ENCODE measurements around the gene CLEC2D. TPM values are rescaled to one million over a fixed set of nuclear protein-coding genes. Genes with fewer than 3 reads are reported as not detected.
A peak's percentile ranks its signal among the peaks of the same experiment; 100 is the strongest.

Gene CLEC2D
- total and polyA plus RNA-seq, 2 donors (not counting 1 experiment from before 2014, with no cell fraction given), result 158 to 426 TPM

DNA sequence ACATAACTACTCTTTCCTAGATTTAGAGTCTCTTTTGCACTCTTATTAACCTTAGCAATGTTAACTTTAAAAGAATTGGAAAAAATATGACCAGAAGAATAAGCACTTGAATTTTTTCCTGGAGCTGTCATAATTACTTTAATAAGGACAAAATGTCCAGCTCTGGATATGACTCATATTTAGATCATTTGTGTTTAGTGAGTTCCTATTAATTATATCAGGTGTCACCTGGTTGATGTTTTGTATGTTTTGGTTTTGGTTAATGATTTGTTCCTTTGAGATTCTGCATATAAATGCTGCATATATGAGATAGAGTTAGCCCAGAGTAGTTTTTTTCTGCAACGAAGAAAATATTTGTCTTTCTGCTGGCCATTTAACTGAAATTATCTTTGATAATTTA is 58.3 kb downstream of the CLEC2D start:
- Mint-ChIP-seq H3K4me1 (peaks cover 74% of the 10 kb centered on the region), H3K27me3 (no peaks in the 10 kb centered on the region), H3K27ac (peak overlapping the region; percentile 92), H3K9me3 (ENCODE audit: insufficient read depth) (no peaks in the 10 kb centered on the region), H3K4me3 (peak overlapping the region; percentile 81)
- intact Hi-C loops (cut with micrococcal nuclease), result no loop called here
- no peaks in the 10 kb centered on the region for H3K27me3 ChIP-seq (replicated peaks in 1 of 4; ENCODE audit: control extremely low read depth in 1 of 4, control insufficient read depth in 3 of 4, insufficient read depth in 4 of 4, low read length in 3 of 4)
- no peaks in the 10 kb centered on the region for H3K9me3 ChIP-seq (ENCODE audit: control extremely low read depth in 1 of 3, control insufficient read depth in 2 of 3, insufficient read depth in 1 of 3, low read length in 2 of 3)
- no peak for DNase-seq
- TF ChIP-seq CTCF (IDR thresholded peaks at IDR 0.05) (no peak), EZH2 (IDR thresholded peaks at IDR 0.05; ENCODE audit: borderline replicate concordance, insufficient read depth, low read depth, low read length, poor library complexity, severe bottlenecking) (no peak)
- H3K79me2 ChIP-seq (ENCODE audit: control insufficient read depth, insufficient read depth, low read length), result peaks cover 84% of the 10 kb centered on the region
- peak overlapping the region; percentile 75 for H3K4me2 ChIP-seq (replicated peaks; ENCODE audit: low read depth, low read length, poor library complexity, severe bottlenecking)
- H3K9ac ChIP-seq (ENCODE audit: low read length), result peak overlapping the region; percentile 29
- no peaks in the 10 kb centered on the region for H4K20me1 ChIP-seq (ENCODE audit: control insufficient read depth, insufficient read depth, low read length, poor library complexity, severe bottlenecking)
- peaks cover 36 to 66% of the 10 kb centered on the region in 2 donors for H3K4me1 ChIP-seq (ENCODE audit: control insufficient read depth in 2 of 2, insufficient read depth in 2 of 2, low read length in 2 of 2)
- ChIA-PET CTCF (interaction anchor here (1.1 kb wide), 1 partner anchor 15 kb away, joined by 3 read pairs; no protein-coding TSS in a partner anchor), POLR2A (interaction anchor here (0.7 kb wide), 1 partner anchor 80 kb away, joined by 3 read pairs; no protein-coding TSS in a partner anchor)
- WGBS (ENCODE audit: insufficient coverage), result no CpG with 5 or more reads among the region's 1 CpG
- peak overlapping the region in 1 of 5 experiments; percentile 74 for H3K4me3 ChIP-seq (ENCODE audit: control extremely low read depth in 1 of 5, extremely low read depth in 1 of 5, insufficient read depth in 1 of 5, low read depth in 2 of 5, low read length in 4 of 5)
- H3K27ac ChIP-seq (ENCODE audit: low read length in 2 of 2), result peak overlapping the region; percentile 32 to 94
- no peaks in the 10 kb centered on the region for H3K36me3 ChIP-seq (replicated peaks in 1 of 2; ENCODE audit: control extremely low read depth in 1 of 2, control insufficient read depth in 1 of 2, extremely low read depth in 1 of 2, insufficient read depth in 2 of 2, low read length in 1 of 2)
- ATAC-seq (ENCODE audit: low read depth), result no peak
- no peak overlapping the region for H2AFZ ChIP-seq (ENCODE audit: insufficient read depth, low read depth, low read length, poor library complexity, severe bottlenecking)

GRCh38 chr12:9729082-9729481 is 59.6 kb downstream of the CLEC2D start:
- Histone ChIP-seq H4K20me1 (ENCODE audit: control insufficient read depth, insufficient read depth, low read length, poor library complexity, severe bottlenecking) (no peaks in the 10 kb centered on the region), H3K9ac (ENCODE audit: low read length) (peak overlapping the region; percentile 82), H3K9me3 (ENCODE audit: control extremely low read depth in 1 of 3, control insufficient read depth in 2 of 3, insufficient read depth in 1 of 3, low read length in 2 of 3) (no peaks in the 10 kb centered on the region), H3K27me3 (replicated peaks in 1 of 4; ENCODE audit: control extremely low read depth in 1 of 4, control insufficient read depth in 3 of 4, insufficient read depth in 4 of 4, low read length in 3 of 4) (no peaks in the 10 kb centered on the region), H3K36me3 (replicated peaks in 1 of 2; ENCODE audit: control extremely low read depth in 1 of 2, control insufficient read depth in 1 of 2, extremely low read depth in 1 of 2, insufficient read depth in 2 of 2, low read length in 1 of 2) (no peaks in the 10 kb centered on the region), H2AFZ (ENCODE audit: insufficient read depth, low read depth, low read length, poor library complexity, severe bottlenecking) (no peak overlapping the region), H3K4me2 (replicated peaks; ENCODE audit: low read depth, low read length, poor library complexity, severe bottlenecking) (peak overlapping the region; percentile 75), H3K4me1 (ENCODE audit: control insufficient read depth in 2 of 2, insufficient read depth in 2 of 2, low read length in 2 of 2) (peaks cover 31 to 64% of the 10 kb centered on the region in 2 donors), H3K79me2 (ENCODE audit: control insufficient read depth, insufficient read depth, low read length) (peaks cover 73% of the 10 kb centered on the region), H3K4me3 (ENCODE audit: control extremely low read depth in 1 of 5, extremely low read depth in 1 of 5, insufficient read depth in 1 of 5, low read depth in 2 of 5, low read length in 4 of 5) (peak overlapping the region in 2 of 5 experiments; percentile 6 to 74), H3K27ac (ENCODE audit: low read length in 2 of 2) (peak overlapping the region; percentile 83 to 94)
- H3K9me3 Mint-ChIP-seq (ENCODE audit: insufficient read depth), result no peaks in the 10 kb centered on the region
- peak overlapping the region; percentile 79 for H3K4me3 Mint-ChIP-seq
- POLR2A ChIA-PET, result interaction anchor here (1.2 kb wide), 1 partner anchor 18 kb away, joined by 4 read pairs; no protein-coding TSS in a partner anchor
- DNase-seq (no peak), ATAC-seq (ENCODE audit: low read depth) (no peak)
- CTCF ChIA-PET, result interaction anchor here (0.7 to 5.3 kb wide), 6 partner anchors 11 to 22 kb away, joined by 3 to 40 read pairs (median 6); no protein-coding TSS in a partner anchor
- no peak for TF ChIP-seq EZH2 (IDR thresholded peaks at IDR 0.05; ENCODE audit: borderline replicate concordance, insufficient read depth, low read depth, low read length, poor library complexity, severe bottlenecking)
- no peak for TF ChIP-seq CTCF (IDR thresholded peaks at IDR 0.05)
- peak overlapping the region; percentile 89 for H3K27ac Mint-ChIP-seq
- no peaks in the 10 kb centered on the region for H3K27me3 Mint-ChIP-seq
- H3K4me1 Mint-ChIP-seq, result peaks cover 75% of the 10 kb centered on the region
- intact Hi-C loops (cut with micrococcal nuclease), result no loop called here
